C4-2B (cell line): ENCODE measurements around the gene GPR17.

ENCODE experiments used
- CTCF ChIP-seq: fragments of 450-650 bp; conservative IDR thresholded peaks from 2 replicates; pipeline ENCODE4 v1.5.1; 2017; ENCODE audit warnings: mild to moderate bottlenecking
- ZFX ChIP-seq: fragments of 450-650 bp; IDR thresholded peaks from 2 replicates; pipeline ENCODE4 v1.6.1; 2017

DNA sequence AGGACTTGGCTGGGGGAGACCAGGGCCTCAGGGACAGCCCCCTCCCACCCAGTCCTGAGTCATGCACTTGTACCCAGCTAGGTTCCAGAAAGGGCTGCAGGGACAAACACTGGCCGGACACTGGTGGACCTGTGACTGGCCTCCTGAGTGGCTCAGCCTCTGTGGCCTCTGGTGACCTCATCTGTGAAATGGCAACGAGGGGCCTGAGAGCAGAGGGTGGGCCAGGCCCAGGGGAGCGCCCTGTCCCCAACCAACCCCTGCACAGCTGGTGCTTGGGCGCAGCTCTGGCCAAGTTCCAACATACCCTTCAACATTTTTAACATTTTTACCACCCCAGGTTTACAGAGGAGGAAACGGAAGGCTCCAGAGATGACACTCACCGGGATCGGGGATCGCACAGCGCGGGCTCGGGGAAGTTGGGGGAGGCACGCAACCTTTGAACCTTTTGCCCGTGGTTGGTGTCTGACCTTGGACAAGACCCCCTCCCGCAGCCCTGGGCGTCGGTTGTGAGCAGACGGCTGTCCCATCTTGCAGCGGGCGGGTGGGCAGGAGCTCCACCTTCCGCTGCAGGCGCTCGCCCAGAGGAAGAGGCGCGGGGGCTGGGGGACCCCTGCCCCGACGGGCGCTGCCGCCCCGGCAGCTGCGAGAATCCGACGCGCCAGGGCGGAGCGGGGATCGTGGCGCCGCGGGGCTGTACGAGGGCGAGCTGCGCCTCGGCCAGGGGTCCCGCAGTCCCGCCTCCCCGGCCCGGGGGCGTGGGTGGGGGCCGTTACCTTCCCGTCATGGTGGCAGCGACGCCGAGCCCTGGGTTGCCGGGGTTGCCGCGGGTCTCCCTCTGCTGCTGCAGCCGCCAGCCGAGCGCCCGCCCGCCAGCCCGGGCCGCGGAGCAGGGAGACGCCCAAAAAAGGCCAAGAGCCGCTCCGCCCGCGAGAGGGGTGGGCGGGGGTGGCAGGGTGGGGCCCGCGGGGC, 28.6 kb downstream of the GPR17 start:
- TF ChIP-seq CTCF, result no peak
- no peak for TF ChIP-seq ZFX
